ENCODE measurements around the gene NDUFB6. TPM values are rescaled to one million over a fixed set of nuclear protein-coding genes. Genes with fewer than 3 reads are reported as not detected.

NDUFB6 gene
- polyA plus RNA-seq, 1 donor from 2014 or later = 148 TPM

GRCh38 chr9:32580631-32581300 is 7.8 kb upstream of the NDUFB6 start:
- H3F3A ChIP-seq (ENCODE audit: insufficient read depth, low read length, poor library complexity, severe bottlenecking) = no peaks in the 10 kb centered on the region
- no peak overlapping the region for H3K4me3 ChIP-seq (ENCODE audit: low read length)
- no peak overlapping the region for H3K4me2 ChIP-seq (ENCODE audit: low read length)
- H4K20me1 ChIP-seq (ENCODE audit: insufficient read depth) = no peaks in the 10 kb centered on the region
- no peaks in the 10 kb centered on the region for H3K27me3 ChIP-seq (ENCODE audit: insufficient read depth, low read depth, low read length)
- TF ChIP-seq REST (IDR thresholded peaks at IDR 0.05; ENCODE audit: borderline replicate concordance) (no peak), RAD21 (conservative IDR thresholded peaks at IDR 0.05) (no peak)
- no peaks in the 10 kb centered on the region for H3K9me3 ChIP-seq (ENCODE audit: low read length)
- H3K9me2 ChIP-seq (ENCODE audit: insufficient read depth, low read length) = no peaks in the 10 kb centered on the region
- no peak overlapping the region for H3K9ac ChIP-seq (ENCODE audit: low read length)
- no peak overlapping the region for H3K27ac ChIP-seq (ENCODE audit: low read length)
- no peak overlapping the region for H2AFZ ChIP-seq (ENCODE audit: low read depth, low read length)
- H3K79me2 ChIP-seq (replicated peaks; ENCODE audit: insufficient read depth, low read length) = no peaks in the 10 kb centered on the region
- no peaks in the 10 kb centered on the region for H3K36me3 ChIP-seq (ENCODE audit: insufficient read depth, low read length)

GRCh38 chr9:32579706-32580331 is 6.9 kb upstream of the NDUFB6 start:
- H3K9me2 ChIP-seq (ENCODE audit: insufficient read depth, low read length) = no peaks in the 10 kb centered on the region
- no peaks in the 10 kb centered on the region for H3K36me3 ChIP-seq (ENCODE audit: insufficient read depth, low read length)
- no peak overlapping the region for H3K4me2 ChIP-seq (ENCODE audit: low read length)
- no peak overlapping the region for H3K9ac ChIP-seq (ENCODE audit: low read length)
- H2AFZ ChIP-seq (ENCODE audit: low read depth, low read length) = no peak overlapping the region
- H4K20me1 ChIP-seq (ENCODE audit: insufficient read depth) = no peaks in the 10 kb centered on the region
- H3K79me2 ChIP-seq (replicated peaks; ENCODE audit: insufficient read depth, low read length) = no peaks in the 10 kb centered on the region
- H3K27me3 ChIP-seq (ENCODE audit: insufficient read depth, low read depth, low read length) = no peaks in the 10 kb centered on the region
- H3K4me3 ChIP-seq (ENCODE audit: low read length) = no peak overlapping the region
- no peak overlapping the region for H3K27ac ChIP-seq (ENCODE audit: low read length)
- no peaks in the 10 kb centered on the region for H3F3A ChIP-seq (ENCODE audit: insufficient read depth, low read length, poor library complexity, severe bottlenecking)
- H3K9me3 ChIP-seq (ENCODE audit: low read length) = no peaks in the 10 kb centered on the region
- TF ChIP-seq RAD21 (conservative IDR thresholded peaks at IDR 0.05) (peak; percentile 73), SMC3 (conservative IDR thresholded peaks at IDR 0.05; ENCODE audit: poor library complexity) (peak; percentile 91), MXI1 (conservative IDR thresholded peaks at IDR 0.05; ENCODE audit: poor library complexity, severe bottlenecking) (no peak), CTCF (IDR thresholded peaks at IDR 0.05; ENCODE audit: poor library complexity, severe bottlenecking) (peak; percentile 86)

GRCh38 chr9:32578976-32579375 is 6.0 kb upstream of the NDUFB6 start:
- no peak overlapping the region for H3K9ac ChIP-seq (ENCODE audit: low read length)
- no peak overlapping the region for H3K4me2 ChIP-seq (ENCODE audit: low read length)
- H3K27me3 ChIP-seq (ENCODE audit: insufficient read depth, low read depth, low read length) = no peaks in the 10 kb centered on the region
- H3K9me2 ChIP-seq (ENCODE audit: insufficient read depth, low read length) = no peaks in the 10 kb centered on the region
- no peak overlapping the region for H3K4me3 ChIP-seq (ENCODE audit: low read length)
- H3K27ac ChIP-seq (ENCODE audit: low read length) = no peak overlapping the region
- no peaks in the 10 kb centered on the region for H4K20me1 ChIP-seq (ENCODE audit: insufficient read depth)
- no peaks in the 10 kb centered on the region for H3K9me3 ChIP-seq (ENCODE audit: low read length)
- H3F3A ChIP-seq (ENCODE audit: insufficient read depth, low read length, poor library complexity, severe bottlenecking) = no peaks in the 10 kb centered on the region
- H3K36me3 ChIP-seq (ENCODE audit: insufficient read depth, low read length) = no peaks in the 10 kb centered on the region
- no peaks in the 10 kb centered on the region for H3K79me2 ChIP-seq (replicated peaks; ENCODE audit: insufficient read depth, low read length)
- TF ChIP-seq EZH2 (IDR thresholded peaks at IDR 0.05; ENCODE audit: borderline replicate concordance, insufficient read depth, low read length, poor library complexity, severe bottlenecking) = no peak
- no peak for TF ChIP-seq CTCF (IDR thresholded peaks at IDR 0.05; ENCODE audit: poor library complexity, severe bottlenecking)
- no peak for TF ChIP-seq SMC3 (conservative IDR thresholded peaks at IDR 0.05; ENCODE audit: poor library complexity)
- TF ChIP-seq REST (IDR thresholded peaks at IDR 0.05; ENCODE audit: borderline replicate concordance) = no peak
- no peak for TF ChIP-seq EP300 (conservative IDR thresholded peaks at IDR 0.05; ENCODE audit: poor library complexity, severe bottlenecking)
- TF ChIP-seq TAF1 (IDR thresholded peaks at IDR 0.05; ENCODE audit: low read depth) = no peak
- no peak for TF ChIP-seq MXI1 (conservative IDR thresholded peaks at IDR 0.05; ENCODE audit: poor library complexity, severe bottlenecking)
- no peak for TF ChIP-seq POLR2AphosphoS5 (IDR thresholded peaks at IDR 0.05)
- no peak for TF ChIP-seq RAD21 (conservative IDR thresholded peaks at IDR 0.05)
- no peak overlapping the region for H2AFZ ChIP-seq (ENCODE audit: low read depth, low read length)
